ENCODE measurements around the gene S100A1. TPM values are rescaled to one million over a fixed set of nuclear protein-coding genes. Genes with fewer than 3 reads are reported as not detected.
"Not testable (repeated sequence)": the region's sequence is repeated elsewhere in the genome, so short reads cannot be mapped to it uniquely, and the experiment has no call there.

S100A1 gene
- total RNA-seq, 1 donor, result not detected

DNA sequence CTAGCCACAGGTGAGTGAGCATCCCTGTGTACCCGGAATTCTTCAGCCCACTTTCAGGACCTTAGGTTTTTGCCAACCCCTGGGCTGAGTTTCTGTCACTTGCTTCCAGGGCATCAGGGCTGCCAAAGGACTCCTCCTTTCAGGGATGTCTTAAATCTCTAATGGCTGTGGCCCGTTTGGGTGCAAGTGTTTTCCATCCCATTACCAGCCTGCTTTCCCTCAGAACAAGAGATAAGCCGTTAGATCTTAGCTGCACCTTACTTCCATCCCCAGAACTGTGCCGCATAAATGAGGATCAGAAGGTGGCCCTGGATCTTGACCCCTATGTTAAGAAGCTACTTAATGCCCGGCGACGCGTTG is 30.9 kb downstream of the S100A1 start:
- no peak for DNase-seq (ENCODE audit: low read depth)
- peak overlapping the region; percentile 90 for H3K4me3 ChIP-seq (ENCODE audit: low read depth, low read length)
- TF ChIP-seq, protein P1, sequence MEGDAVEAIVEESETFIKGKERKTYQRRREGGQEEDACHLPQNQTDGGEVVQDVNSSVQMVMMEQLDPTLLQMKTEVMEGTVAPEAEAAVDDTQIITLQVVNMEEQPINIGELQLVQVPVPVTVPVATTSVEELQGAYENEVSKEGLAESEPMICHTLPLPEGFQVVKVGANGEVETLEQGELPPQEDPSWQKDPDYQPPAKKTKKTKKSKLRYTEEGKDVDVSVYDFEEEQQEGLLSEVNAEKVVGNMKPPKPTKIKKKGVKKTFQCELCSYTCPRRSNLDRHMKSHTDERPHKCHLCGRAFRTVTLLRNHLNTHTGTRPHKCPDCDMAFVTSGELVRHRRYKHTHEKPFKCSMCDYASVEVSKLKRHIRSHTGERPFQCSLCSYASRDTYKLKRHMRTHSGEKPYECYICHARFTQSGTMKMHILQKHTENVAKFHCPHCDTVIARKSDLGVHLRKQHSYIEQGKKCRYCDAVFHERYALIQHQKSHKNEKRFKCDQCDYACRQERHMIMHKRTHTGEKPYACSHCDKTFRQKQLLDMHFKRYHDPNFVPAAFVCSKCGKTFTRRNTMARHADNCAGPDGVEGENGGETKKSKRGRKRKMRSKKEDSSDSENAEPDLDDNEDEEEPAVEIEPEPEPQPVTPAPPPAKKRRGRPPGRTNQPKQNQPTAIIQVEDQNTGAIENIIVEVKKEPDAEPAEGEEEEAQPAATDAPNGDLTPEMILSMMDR (IDR thresholded peaks at IDR 0.05; ENCODE audit: insufficient read depth, low read depth, low read length), result no peak

DNA sequence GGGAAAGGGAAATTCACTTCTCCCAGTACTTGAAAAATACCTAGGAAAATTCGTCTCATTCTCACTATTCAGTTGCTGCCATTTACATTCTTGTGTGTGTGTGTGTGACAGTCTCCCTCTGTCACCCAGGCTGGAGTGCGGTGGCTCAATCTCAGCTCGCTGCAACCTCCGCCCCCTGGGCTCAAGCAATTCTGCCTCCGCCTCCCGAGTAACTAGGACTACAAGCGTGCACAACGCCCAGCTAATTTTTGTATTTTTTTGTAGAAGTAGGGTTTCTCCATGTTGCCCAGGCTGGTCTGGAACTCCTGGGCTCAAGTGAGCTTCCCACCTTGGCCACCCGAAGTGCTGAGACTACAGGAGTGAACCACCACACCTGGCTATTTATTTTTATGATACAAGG is 31.4 kb downstream of the S100A1 start:
- peak overlapping the region; percentile 90 for H3K4me3 ChIP-seq (ENCODE audit: low read depth, low read length)
- DNase-seq (ENCODE audit: low read depth), result no peak
- TF ChIP-seq, protein P1 (IDR thresholded peaks at IDR 0.05; ENCODE audit: insufficient read depth, low read depth, low read length), result no peak

DNA sequence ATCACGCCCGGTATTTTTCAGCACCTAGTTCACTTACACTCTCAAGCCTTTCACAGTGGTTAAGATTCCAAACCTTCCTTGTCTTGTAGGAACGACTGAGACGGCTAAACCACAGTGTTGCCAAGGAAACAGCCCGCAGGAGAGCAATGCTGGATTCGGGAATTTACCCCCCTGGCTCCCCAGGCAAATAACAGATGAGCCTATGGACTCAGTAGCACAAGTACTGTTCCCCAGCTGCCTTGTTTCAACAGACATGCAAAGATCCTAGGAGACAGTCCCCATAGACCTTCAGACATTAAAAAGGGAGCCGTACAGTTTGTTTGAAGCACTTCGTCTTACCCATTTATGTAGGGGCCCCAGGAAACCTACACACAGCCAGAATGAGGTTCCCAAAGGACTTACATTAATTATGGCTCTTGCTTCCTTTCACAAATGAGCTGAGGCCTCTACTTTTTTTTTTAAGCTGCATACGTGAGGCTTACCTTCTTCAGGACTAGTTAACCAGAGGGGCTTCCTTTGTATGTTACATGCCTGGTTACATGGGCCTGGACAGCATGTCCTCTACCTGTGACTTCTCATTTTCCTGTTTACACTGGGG is 33.0 kb downstream of the S100A1 start:
- TF ChIP-seq, protein P1 (IDR thresholded peaks at IDR 0.05; ENCODE audit: insufficient read depth, low read depth, low read length), result no peak
- no peak overlapping the region for H3K4me3 ChIP-seq (ENCODE audit: low read depth, low read length)
- no peak for DNase-seq (ENCODE audit: low read depth)

DNA sequence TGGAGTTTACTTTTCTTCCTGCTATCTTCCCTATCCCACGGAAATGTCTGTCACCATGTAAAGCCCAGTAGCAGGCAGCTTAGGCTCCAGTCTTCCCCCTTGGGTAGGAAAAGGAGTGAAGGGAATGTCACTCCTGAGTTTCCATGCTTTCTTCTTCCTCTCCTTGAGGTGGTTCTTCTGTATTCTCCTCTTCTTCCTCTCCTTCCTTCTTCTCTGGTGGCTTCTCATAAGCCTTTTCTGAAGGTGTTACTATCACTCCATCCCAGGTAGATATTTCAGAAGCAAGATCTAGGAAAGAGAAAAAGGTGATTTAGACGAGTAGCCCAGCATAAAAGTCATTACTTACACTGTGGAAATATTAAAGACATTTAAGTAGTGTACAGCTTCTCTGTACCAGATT is 34.0 kb downstream of the S100A1 start:
- TF ChIP-seq, protein P1 (IDR thresholded peaks at IDR 0.05; ENCODE audit: insufficient read depth, low read depth, low read length), result no peak
- H3K4me3 ChIP-seq (ENCODE audit: low read depth, low read length), result no peak overlapping the region
- DNase-seq (ENCODE audit: low read depth), result no peak

DNA sequence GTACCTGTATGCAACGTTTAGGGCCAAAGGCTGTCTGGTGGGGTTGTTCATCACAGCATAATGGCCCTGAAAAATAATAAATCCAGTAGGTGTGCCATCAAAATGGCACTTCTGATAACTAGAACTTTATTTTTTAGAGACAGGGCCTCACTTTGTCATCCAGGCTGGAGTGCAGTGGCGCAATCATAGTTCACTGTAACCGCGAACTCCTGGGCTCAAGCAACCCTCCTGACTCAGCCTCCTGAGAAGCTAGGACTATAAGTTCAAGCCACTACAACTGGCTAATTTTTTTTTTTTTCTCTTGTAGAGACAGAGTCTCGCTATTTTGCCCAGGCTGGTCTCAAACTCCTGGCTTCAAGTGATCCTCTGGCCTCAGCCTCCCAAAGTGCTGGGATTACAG is 35.0 kb downstream of the S100A1 start:
- TF ChIP-seq, protein P1 (IDR thresholded peaks at IDR 0.05; ENCODE audit: insufficient read depth, low read depth, low read length), result no peak
- peak; percentile 47 for DNase-seq (ENCODE audit: low read depth)
- no peak overlapping the region for H3K4me3 ChIP-seq (ENCODE audit: low read depth, low read length)

DNA sequence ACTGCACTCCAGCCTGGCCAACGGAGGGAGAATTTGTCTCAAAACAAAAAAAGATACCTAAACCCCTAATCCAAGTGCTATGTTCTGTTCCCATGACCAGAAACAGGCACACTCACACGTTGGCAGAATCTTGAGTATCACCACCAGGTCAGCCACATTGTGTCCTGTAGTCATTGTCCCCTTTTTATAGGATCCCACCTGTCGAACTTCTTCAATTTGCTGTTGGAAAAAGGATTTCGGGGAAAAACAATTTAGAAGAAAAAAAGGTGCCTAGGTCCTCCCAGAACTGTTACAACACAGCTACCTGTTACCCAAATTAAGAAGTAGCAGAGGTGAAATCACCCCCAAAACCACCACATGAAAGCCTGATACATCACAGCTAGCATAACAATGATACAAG is 39.2 kb downstream of the S100A1 start:
- TF ChIP-seq, protein P1 (IDR thresholded peaks at IDR 0.05; ENCODE audit: insufficient read depth, low read depth, low read length), result no peak
- H3K4me3 ChIP-seq (ENCODE audit: low read depth, low read length), result no peak overlapping the region
- no peak for DNase-seq (ENCODE audit: low read depth)

DNA sequence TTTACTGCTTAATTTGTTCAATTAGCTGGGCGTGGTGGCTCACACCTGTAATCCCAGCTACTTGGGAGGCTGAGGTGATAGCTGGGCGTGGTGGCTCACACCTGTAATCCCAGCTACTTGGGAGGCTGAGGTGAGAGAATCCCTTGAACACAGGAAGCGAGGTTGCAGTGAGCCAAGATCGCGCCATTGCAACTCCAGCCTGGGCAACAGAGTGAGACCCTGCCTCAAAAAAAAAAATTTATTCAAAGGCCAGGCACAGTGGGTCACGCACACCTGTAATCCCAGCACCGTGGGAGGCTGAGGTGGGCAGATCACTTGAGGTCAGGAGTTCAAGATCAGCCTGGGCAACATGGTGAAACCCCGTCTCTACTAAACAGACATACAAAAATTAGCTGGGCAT is 40.4 kb downstream of the S100A1 start:
- DNase-seq (ENCODE audit: low read depth); H3K4me3 ChIP-seq (ENCODE audit: low read depth, low read length): not testable (repeated sequence)

Data from fibroblast of villous mesenchyme (primary cell).